NB4 (cell line): ENCODE results near the gene FLRT1.

Experiments used
- CTCF ChIP-seq: IDR thresholded peaks from one replicate; pipeline ENCODE4 v1.5.1; 2012; ENCODE audit warnings: low read depth, low read length
- POLR2A ChIP-seq: IDR thresholded peaks from 2 replicates; pipeline ENCODE4 v1.6.1; 2011; ENCODE audit warnings: mild to moderate bottlenecking; ENCODE audit not compliant: insufficient read length; ENCODE audit errors: extremely low read depth

GRCh38 chr11:64036087-64037026 lies 626 bp downstream of the FLRT1 start:
- TF ChIP-seq POLR2A = no peak
- no peak for TF ChIP-seq CTCF
